CD4-positive, CD25-positive, alpha-beta regulatory T cell (primary cell): ENCODE data around the gene AATK. TPM values are rescaled to one million over a fixed set of nuclear protein-coding genes. Genes with fewer than 3 reads are reported as not detected.

Source experiments
- ATAC-seq, 2 donors: fragments of 150-1000 bp; cut with Tn5 transposase; one replicate each; pipeline ENCODE4 v1.10.0; 2021; ENCODE audit warnings: low read depth in 2 of 2, moderate number of reproducible peaks in 2 of 2, moderate library complexity in 1 of 2
- DNase-seq, 3 donors: peaks; one replicate each; pipeline versions ENCODE4 v3.0.0 to v3.0.0-alpha.2; 2012 to 2022; ENCODE audit warnings: mixed read lengths in 1 of 3
- H3K27ac ChIP-seq: one replicate; pipeline ENCODE4 v1.7.0; 2013; ENCODE audit warnings: mild to moderate bottlenecking, low read length; ENCODE audit not compliant: insufficient read depth, poor library complexity, severe bottlenecking
- H3K27me3 ChIP-seq: one replicate; pipeline ENCODE4 v1.7.0; 2013; ENCODE audit warnings: low read length; ENCODE audit not compliant: control insufficient read depth, insufficient read depth
- H3K36me3 ChIP-seq: one replicate; pipeline ENCODE4 v1.7.0; 2013; ENCODE audit warnings: mild to moderate bottlenecking, low read length, moderate library complexity; ENCODE audit not compliant: control insufficient read depth, insufficient read depth
- H3K4me1 ChIP-seq: 2 replicates; pipeline ENCODE4 v1.7.0; 2013; ENCODE audit warnings: mild to moderate bottlenecking, low read length; ENCODE audit not compliant: insufficient read depth, control insufficient read depth, poor library complexity, severe bottlenecking
- H3K4me3 ChIP-seq: one replicate; pipeline ENCODE4 v1.7.0; 2013; ENCODE audit warnings: low read depth, mild to moderate bottlenecking, low read length, moderate library complexity
- H3K9me3 ChIP-seq, 2 experiments: 1 replicate in 1 of 2; 2 replicates in 1 of 2; pipeline ENCODE4 v1.7.0; 2013; ENCODE audit warnings: low read length in 2 of 2, mild to moderate bottlenecking in 1 of 2, moderate library complexity in 1 of 2; ENCODE audit not compliant: control insufficient read depth in 2 of 2
- H3K27ac Mint-ChIP-seq, 3 donors: one replicate each; pipeline ENCODE4 v1.8.0; 2020 to 2022; ENCODE audit warnings: mild to moderate bottlenecking in 3 of 3, mixed read lengths in 3 of 3, moderate library complexity in 2 of 3
- H3K27me3 Mint-ChIP-seq: one replicate; pipeline ENCODE4 v1.8.0; 2022; ENCODE audit warnings: mild to moderate bottlenecking, mixed read lengths
- H3K36me3 Mint-ChIP-seq: one replicate; pipeline ENCODE4 v1.8.0; 2020; ENCODE audit warnings: mixed read lengths
- H3K4me1 Mint-ChIP-seq, 4 donors: one replicate each; pipeline ENCODE4 v1.8.0; 2020 to 2022; ENCODE audit warnings: mixed read lengths in 4 of 4, mild to moderate bottlenecking in 1 of 4
- H3K4me3 Mint-ChIP-seq, 4 donors: one replicate each; pipeline ENCODE4 v1.8.0; 2020 to 2022; ENCODE audit warnings: mild to moderate bottlenecking in 4 of 4, mixed read lengths in 4 of 4, moderate library complexity in 3 of 4
- H3K9me3 Mint-ChIP-seq, 7 donors: one replicate each; pipeline ENCODE4 v1.8.0; 2020 to 2022; ENCODE audit warnings: mixed read lengths in 7 of 7, mild to moderate bottlenecking in 3 of 7, moderate library complexity in 2 of 7
- polyA plus RNA-seq, 4 donors: library from polyadenylated mRNA; unstranded; fragments of 300-500 nt; fragmentation: Illumina TruSeq; gene quantifications; one replicate each; pipeline ENCODE4 v1.2.3, GENCODE V29; 2021
- total RNA-seq: library from RNA; stranded (reverse); gene quantifications from one replicate; pipeline ENCODE4 v1.2.3, GENCODE V29; 2022

Gene AATK
- total and polyA plus RNA-seq, 5 donors from 2014 or later, result 0.03 to 0.26 (median 0.16) TPM; not detected in 2

DNA sequence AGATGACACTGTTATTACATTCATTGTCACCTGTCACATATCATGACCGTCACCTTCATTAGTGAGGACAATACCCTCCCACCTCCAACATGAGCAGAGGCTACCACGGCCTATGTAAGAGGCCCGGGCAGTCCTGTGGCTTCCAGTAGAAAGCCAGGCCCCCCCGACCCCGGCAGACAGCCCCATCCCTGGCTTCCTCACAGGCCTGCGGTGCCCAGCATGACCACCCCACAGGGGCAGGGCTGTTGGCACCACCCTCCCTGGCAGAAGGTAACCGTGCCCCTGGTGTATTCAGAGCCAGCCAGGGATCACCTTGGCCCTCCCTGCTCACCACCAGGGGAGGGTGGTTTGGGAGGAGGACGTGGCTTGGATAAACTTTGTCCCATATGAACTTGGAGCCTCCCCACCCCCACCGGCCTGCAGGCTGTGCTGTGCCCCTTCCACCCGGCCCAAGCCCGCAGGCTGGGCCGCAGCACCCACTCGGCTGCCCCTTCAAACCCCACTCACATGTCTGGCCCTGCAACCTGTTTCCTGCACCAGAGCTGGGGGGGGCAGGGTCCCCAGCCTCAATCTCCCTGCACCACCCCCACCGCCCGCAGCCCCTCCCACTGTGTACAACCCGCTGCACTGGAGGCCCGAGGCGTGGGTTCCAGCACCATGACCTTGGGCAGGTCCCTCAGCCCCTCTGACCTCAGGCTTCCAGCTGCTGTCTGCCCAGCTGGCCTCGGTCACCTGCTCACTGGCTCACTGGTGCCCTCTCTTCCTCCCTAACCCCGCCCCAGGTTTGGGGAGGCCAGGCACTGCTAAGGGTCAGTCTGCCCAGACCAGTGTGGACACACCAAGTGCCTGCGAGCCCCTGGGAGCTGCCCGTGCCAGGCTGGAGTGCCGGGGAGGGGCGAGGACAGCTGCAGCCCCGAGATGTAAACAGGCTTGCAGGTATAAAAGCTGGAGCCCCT lies 12.4 kb upstream of the AATK start:
- H3K4me1 ChIP-seq, result no peaks in the 10 kb centered on the region
- Mint-ChIP-seq H3K4me3 (no peak overlapping the region), H3K27ac (no peak overlapping the region), H3K27me3 (peaks cover 12% of the 10 kb centered on the region), H3K4me1 (peaks cover 0 to 4% (median 0%) of the 10 kb centered on the region in 4 donors), H3K36me3 (no peaks in the 10 kb centered on the region), H3K9me3 (peaks cover 0 to 4% (median 0%) of the 10 kb centered on the region in 7 donors)
- no peaks in the 10 kb centered on the region for H3K36me3 ChIP-seq
- DNase-seq (no peak), ATAC-seq (no peak)
- no peaks in the 10 kb centered on the region for H3K9me3 ChIP-seq
- no peaks in the 10 kb centered on the region for H3K27me3 ChIP-seq
- no peak overlapping the region for H3K27ac ChIP-seq
- no peak overlapping the region for H3K4me3 ChIP-seq

- DNase-seq (no peak), ATAC-seq (no peak)
- Mint-ChIP-seq H3K4me1 (no peaks in the 10 kb centered on the region), H3K4me3 (no peak overlapping the region), H3K36me3 (no peaks in the 10 kb centered on the region), H3K27ac (no peak overlapping the region), H3K9me3 (peaks cover 0 to 4% (median 0%) of the 10 kb centered on the region in 7 donors), H3K27me3 (peaks cover 13% of the 10 kb centered on the region)
- no peaks in the 10 kb centered on the region for H3K4me1 ChIP-seq
- no peaks in the 10 kb centered on the region for H3K27me3 ChIP-seq
- H3K9me3 ChIP-seq, result no peaks in the 10 kb centered on the region
- H3K36me3 ChIP-seq, result no peaks in the 10 kb centered on the region
- H3K4me3 ChIP-seq, result no peak overlapping the region
- no peak overlapping the region for H3K27ac ChIP-seq
Measured at GRCh38 chr17:81176666-81177065, 10.6 kb upstream of the AATK start.

GRCh38 chr17:81173762-81174155 lies 7.7 kb upstream of the AATK start:
- Mint-ChIP-seq H3K4me3 (no peak overlapping the region), H3K4me1 (no peaks in the 10 kb centered on the region), H3K9me3 (peaks cover 0 to 4% (median 0%) of the 10 kb centered on the region in 7 donors), H3K27me3 (peaks cover 13% of the 10 kb centered on the region), H3K36me3 (no peaks in the 10 kb centered on the region), H3K27ac (no peak overlapping the region)
- Histone ChIP-seq H3K27ac (no peak overlapping the region), H3K27me3 (no peaks in the 10 kb centered on the region), H3K4me1 (no peaks in the 10 kb centered on the region), H3K36me3 (no peaks in the 10 kb centered on the region), H3K9me3 (no peaks in the 10 kb centered on the region), H3K4me3 (no peak overlapping the region)
- ATAC-seq (no peak), DNase-seq (no peak)

DNA sequence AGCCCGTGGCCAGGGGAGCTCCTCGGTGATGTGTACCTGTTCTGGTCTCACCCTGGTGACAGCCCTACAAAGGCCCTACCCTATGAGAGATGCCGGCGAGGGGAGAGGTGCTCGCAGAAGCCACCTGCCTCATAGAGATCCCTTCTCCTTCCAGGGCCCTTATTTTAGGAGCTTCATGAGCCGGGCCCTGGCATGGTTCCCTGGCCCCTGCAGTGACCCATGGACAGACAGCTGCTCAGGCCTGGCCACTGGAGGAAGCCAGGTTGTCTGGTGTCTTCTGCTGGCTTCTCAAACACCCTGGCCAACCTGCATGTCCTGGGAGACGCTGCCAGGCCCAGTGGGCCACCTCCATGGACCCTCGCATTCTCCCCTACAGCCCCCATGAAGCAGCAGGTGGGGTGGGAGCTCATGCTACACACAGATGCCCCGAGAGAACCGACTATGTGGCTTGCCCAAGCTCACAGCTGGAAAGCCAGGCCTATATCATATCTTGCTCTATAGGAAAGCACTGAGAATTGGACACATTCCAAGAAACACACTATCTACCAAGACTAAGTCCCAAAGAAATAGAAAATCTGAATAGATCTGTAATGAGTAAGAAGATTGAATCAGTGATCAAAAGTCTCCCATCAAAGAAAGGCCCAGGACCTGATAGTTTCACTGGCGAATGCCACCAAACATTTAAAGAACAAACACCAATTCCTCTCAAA lies 7.2 kb upstream of the AATK start:
- Mint-ChIP-seq H3K4me3 (no peak overlapping the region), H3K27ac (no peak overlapping the region), H3K4me1 (no peaks in the 10 kb centered on the region), H3K9me3 (peaks cover 0 to 4% (median 0%) of the 10 kb centered on the region in 7 donors), H3K36me3 (no peaks in the 10 kb centered on the region), H3K27me3 (peaks cover 13% of the 10 kb centered on the region)
- Histone ChIP-seq H3K9me3 (no peaks in the 10 kb centered on the region), H3K27me3 (no peaks in the 10 kb centered on the region), H3K4me1 (no peaks in the 10 kb centered on the region), H3K4me3 (no peak overlapping the region), H3K27ac (no peak overlapping the region), H3K36me3 (no peaks in the 10 kb centered on the region)
- ATAC-seq (no peak), DNase-seq (no peak)

GRCh38 chr17:81171941-81172340 lies 5.9 kb upstream of the AATK start:
- Histone ChIP-seq H3K9me3 (no peaks in the 10 kb centered on the region), H3K36me3 (no peaks in the 10 kb centered on the region), H3K4me1 (no peaks in the 10 kb centered on the region), H3K27ac (no peak overlapping the region), H3K4me3 (no peak overlapping the region), H3K27me3 (no peaks in the 10 kb centered on the region)
- no peak overlapping the region for H3K4me3 Mint-ChIP-seq
- peaks cover 19% of the 10 kb centered on the region for H3K27me3 Mint-ChIP-seq
- ATAC-seq (no peak), DNase-seq (no peak)
- H3K36me3 Mint-ChIP-seq, result no peaks in the 10 kb centered on the region
- H3K9me3 Mint-ChIP-seq, result peaks cover 0 to 4% (median 0%) of the 10 kb centered on the region in 7 donors
- H3K4me1 Mint-ChIP-seq, result peaks cover 0 to 2% (median 0%) of the 10 kb centered on the region in 4 donors
- H3K27ac Mint-ChIP-seq, result peak overlapping the region in 1 of 3 donors; percentile 74

GRCh38 chr17:81170727-81171494 lies 4.9 kb upstream of the AATK start:
- DNase-seq, result no peak
- ATAC-seq, result no peak
- no peaks in the 10 kb centered on the region for H3K36me3 ChIP-seq
- no peak overlapping the region for H3K27ac ChIP-seq
- Mint-ChIP-seq H3K9me3 (peaks cover 0 to 4% (median 0%) of the 10 kb centered on the region in 7 donors), H3K27ac (no peak overlapping the region), H3K27me3 (peaks cover 22% of the 10 kb centered on the region), H3K4me3 (no peak overlapping the region), H3K36me3 (no peaks in the 10 kb centered on the region), H3K4me1 (peaks cover 0 to 2% (median 0%) of the 10 kb centered on the region in 4 donors)
- no peak overlapping the region for H3K4me3 ChIP-seq
- H3K9me3 ChIP-seq, result no peaks in the 10 kb centered on the region
- H3K4me1 ChIP-seq, result no peaks in the 10 kb centered on the region
- no peaks in the 10 kb centered on the region for H3K27me3 ChIP-seq

DNA sequence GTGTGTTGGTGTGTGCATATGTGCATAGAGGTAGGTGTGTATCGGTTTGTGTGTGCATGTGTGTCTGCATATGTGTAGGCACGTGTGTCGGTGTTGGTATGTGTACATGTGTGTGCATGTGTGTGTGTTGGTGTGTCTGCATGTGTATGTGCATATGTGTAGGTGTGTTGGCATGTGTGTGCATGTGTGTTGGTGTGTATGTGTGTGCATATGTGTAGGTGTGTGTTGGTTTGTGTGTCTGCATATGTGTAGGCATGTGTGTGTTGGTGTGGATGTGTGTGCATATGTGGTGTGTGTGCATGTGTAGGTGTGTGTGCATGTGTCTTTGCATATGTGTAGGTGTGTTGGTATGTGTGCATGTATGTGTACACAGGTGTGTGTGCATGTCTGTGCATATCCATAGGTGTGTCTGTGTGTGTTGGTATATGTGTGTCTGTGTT lies 3.9 kb upstream of the AATK start:
- Mint-ChIP-seq H3K4me3 (no peak overlapping the region), H3K9me3 (no peaks in the 10 kb centered on the region), H3K27ac (no peak overlapping the region), H3K27me3 (peaks cover 20% of the 10 kb centered on the region), H3K36me3 (no peaks in the 10 kb centered on the region), H3K4me1 (peaks cover 0 to 2% (median 0%) of the 10 kb centered on the region in 4 donors)
- Histone ChIP-seq H3K9me3 (no peaks in the 10 kb centered on the region), H3K36me3 (no peaks in the 10 kb centered on the region), H3K27ac (no peak overlapping the region), H3K4me1 (peaks cover 5% of the 10 kb centered on the region), H3K27me3 (no peaks in the 10 kb centered on the region), H3K4me3 (no peak overlapping the region)
- no peak for ATAC-seq
- DNase-seq, result no peak
